Adrenal gland (tissue), 5 donors: ENCODE data around the gene KANSL1L.

Experiments used
- POLR2A ChIP-seq, 2 donors: fragments of 450-650 bp; IDR thresholded peaks; one replicate each; pipeline ENCODE4 v1.6.1; 2017; ENCODE audit warnings: antibody characterized with exemption in 2 of 2, mild to moderate bottlenecking in 2 of 2, moderate library complexity in 1 of 2
- TF ChIP-seq, protein P1 (sequence below), 6 experiments: fragments of 450-650 bp in 4 of 6; fragments of 200-600 bp in 2 of 6; sonication (generic) in 1 of 6; IDR thresholded peaks; 1 replicate in 5 of 6; 2 replicates in 1 of 6; pipeline versions ENCODE4 v1.5.1 to v1.8.0; 2016 to 2021; ENCODE audit warnings: antibody characterized with exemption in 6 of 6, mild to moderate bottlenecking in 2 of 6, moderate library complexity in 1 of 6
- donor health status: DM: no; HTN: no; CAD: no.

- TF ChIP-seq, protein P1, sequence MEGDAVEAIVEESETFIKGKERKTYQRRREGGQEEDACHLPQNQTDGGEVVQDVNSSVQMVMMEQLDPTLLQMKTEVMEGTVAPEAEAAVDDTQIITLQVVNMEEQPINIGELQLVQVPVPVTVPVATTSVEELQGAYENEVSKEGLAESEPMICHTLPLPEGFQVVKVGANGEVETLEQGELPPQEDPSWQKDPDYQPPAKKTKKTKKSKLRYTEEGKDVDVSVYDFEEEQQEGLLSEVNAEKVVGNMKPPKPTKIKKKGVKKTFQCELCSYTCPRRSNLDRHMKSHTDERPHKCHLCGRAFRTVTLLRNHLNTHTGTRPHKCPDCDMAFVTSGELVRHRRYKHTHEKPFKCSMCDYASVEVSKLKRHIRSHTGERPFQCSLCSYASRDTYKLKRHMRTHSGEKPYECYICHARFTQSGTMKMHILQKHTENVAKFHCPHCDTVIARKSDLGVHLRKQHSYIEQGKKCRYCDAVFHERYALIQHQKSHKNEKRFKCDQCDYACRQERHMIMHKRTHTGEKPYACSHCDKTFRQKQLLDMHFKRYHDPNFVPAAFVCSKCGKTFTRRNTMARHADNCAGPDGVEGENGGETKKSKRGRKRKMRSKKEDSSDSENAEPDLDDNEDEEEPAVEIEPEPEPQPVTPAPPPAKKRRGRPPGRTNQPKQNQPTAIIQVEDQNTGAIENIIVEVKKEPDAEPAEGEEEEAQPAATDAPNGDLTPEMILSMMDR (IDR thresholded peaks at IDR 0.05): no peak
- no peak for TF ChIP-seq POLR2A (IDR thresholded peaks at IDR 0.05)
Measured at GRCh38 chr2:210159059-210159458, 12.2 kb downstream of the KANSL1L start.
